NCI-H226 (cell line): ENCODE measurements around the gene BTBD2.
A peak's percentile ranks its signal among the peaks of the same experiment; 100 is the strongest.
"Not testable (repeated sequence)": the region's sequence is repeated elsewhere in the genome, so short reads cannot be mapped to it uniquely, and the experiment has no call there.

Experiments used
- DNase-seq: peaks from one replicate; pipeline ENCODE4 v3.0.0-alpha.2; 2015

Gene BTBD2

DNA sequence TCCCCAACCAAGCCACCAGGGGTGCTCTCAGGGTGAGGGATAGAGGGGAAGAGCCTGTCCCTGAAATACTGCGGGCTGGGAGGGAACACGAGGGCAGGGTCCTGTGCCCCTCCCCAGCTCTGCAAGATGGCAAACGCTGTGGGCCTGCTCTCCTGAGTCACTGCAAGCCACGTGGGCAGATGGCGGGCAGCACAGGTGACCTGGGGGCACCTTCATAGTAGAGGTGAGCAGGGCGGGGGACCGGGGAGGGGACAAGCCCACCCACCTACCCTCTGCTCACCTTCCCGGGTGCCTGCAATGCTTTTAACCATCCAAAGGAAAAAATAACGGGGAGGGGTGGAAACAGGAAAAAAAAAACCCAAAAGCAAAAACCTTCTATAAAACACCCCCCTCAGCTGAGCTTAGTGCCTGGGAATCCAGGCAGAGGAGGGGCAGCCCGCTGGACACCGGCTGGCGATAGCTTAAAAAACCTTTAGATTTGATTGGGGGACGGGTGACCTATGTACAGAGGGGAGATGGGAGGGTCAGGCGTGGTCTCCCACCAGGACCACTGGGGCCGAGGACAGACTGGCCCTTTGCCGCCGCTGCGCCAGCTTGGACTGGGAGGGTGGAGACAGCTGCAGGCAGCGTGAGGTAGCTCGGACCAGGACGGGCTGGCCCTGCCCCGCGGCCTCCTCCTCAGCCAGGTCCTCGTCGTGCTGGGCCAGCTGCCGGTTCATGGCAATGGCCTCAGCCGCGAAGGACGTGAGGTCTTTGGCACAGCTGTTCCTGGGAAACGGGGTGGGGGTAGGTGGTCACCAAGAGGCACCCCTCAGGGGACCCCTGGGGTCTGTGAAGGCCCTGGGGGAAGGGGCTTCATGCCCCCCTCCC lies 23.8 kb upstream of the BTBD2 start:
- no peak for DNase-seq

DNA sequence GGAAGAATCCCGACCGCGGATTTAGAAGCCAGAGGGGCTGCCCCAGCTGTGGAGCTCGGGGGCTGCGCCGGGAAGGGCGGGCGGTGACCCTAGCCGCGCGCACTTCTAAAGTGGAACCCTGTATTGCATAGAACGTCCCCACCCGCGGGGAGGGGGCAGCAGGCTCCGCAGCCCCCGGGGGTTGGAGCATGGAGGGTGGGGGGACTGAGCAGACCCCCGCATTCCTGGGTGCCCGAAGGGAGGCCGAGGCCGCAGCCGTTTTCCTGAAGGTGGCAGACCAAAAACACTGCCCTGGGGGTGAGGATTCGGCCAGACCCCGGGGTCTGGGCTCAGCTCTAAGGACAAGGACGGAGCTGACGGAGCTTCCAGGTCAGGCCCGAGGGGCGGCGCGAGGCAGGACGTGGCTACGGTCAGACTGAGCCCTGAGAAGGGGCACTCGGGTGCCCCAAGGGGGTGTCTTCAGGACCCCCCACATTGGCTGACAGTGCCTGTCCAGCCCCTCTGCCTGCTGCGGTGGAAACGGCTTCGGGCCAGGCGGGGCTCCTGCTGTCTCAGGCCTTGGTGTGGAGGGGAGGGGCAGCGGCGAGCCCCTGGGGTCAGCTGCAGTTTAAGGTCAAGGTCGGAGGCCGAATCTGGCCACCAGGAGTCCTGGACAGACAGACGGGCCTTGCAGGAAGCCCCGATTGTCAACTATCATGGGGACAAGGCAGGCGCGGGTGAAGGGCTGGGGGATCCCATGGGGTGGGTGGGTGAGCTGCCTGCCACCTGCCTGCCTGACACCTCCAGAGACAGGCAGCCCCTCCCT lies 23.0 kb upstream of the BTBD2 start:
- DNase-seq: no peak

DNA sequence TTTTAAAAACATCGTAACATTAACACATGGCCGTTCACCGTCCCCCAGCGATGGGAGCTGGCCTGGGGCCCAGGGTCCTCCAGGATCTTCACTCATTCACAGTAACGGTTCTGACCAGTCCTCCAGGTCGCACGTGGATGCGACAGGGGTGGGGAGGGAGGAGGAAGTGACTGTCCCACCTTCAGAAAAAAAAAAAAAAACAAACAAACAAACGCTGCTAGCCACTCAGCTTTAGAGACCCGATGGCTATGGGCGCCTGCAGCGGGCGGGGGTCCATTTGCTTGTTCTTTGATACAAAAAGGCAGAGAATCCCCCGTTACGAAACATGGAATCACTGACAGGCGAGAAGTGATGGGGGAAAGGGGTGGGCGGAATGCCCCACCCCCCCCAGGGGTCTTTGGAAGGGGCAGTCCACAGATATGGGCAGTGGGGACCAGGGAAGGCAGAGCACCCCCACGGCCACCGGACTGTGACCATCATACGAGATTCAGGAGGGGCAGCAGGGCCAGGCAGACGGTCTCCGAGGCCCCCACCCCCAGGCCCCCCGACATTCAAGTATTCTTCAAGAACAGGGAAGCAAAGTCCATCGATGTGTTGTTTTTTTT lies 22.2 kb upstream of the BTBD2 start:
- DNase-seq: no peak

DNA sequence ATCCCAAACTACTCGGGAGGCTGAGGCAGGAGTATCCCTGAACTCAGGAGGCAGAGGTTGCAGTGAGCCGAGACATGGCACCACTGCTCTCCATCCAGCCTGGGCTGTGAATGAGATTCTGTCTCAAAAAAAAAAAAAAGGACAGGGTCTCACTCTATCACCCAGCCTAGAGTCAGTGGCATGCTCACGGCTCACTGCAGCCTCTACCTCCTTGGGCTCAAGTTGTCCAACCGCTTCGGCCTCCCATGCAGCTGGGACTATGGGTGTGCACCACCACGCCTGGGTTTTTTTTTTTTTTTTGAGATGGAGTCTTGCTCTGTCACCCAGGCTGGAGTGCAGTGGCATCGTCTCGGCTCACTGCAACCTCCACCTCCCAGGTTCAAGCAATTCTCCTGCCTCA lies 20.9 kb upstream of the BTBD2 start:
- DNase-seq: no peak

DNA sequence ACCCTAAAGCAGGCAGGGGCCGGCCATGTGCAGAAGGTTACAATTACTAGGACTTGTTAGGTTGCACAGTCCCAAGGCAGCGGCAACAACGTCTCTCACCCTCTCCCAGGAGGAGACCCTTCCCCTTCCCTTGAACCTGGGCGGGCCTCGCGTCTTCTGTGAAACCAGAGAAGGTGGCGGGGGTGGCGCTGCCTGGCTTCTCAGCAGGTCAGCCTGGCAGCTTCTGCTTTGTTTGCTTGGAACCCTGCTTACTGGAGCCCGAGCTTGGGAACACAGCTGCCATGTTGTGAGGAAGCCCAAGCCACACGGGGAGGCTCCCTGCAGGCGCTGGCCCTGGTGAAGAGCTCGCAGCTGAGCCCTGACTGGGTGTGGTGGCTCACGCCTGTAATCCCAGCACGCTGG lies 20.1 kb upstream of the BTBD2 start:
- DNase-seq: no peak

DNA sequence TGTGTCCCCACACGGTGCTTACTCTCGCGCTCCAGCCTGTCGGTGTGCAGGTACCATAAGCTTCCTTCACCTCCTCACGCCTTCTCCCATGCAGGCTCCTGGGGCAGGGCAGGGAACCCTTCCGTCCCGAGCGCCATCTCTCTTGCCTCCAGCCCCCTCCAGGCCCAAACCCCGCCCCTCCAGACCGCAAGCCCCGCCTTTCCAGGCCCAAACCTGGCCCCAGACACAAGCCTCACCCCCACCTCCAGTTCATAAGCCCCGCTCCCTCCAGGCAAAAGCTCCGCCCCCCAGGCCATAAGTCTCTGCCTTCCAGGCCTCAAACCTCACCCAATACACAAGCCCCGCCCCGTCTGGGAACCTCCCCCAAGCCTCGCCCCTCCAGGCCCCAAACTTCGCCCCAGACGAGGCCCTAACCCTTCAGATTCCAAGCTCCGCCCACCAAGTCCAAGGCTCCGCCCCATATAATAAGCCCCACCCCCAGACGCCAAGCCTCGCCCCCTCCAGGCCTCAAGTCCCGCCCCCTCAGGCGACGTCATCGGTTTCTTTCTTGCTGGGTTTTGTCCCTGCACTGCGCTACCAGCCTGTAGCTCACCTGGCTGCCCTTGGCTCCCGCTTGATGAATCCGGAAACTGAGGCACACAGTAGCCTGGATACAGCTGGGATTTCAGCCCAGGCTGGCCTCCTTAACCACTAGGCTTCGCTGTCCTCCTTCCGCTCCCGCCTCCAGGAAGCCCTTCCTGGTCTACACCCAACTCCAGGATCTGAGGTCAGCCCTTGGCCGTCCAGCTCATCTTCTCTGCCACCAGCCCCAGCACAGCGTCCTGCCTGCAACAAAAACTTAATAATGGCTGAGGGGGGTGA lies 19.4 kb upstream of the BTBD2 start:
- no peak for DNase-seq

DNA sequence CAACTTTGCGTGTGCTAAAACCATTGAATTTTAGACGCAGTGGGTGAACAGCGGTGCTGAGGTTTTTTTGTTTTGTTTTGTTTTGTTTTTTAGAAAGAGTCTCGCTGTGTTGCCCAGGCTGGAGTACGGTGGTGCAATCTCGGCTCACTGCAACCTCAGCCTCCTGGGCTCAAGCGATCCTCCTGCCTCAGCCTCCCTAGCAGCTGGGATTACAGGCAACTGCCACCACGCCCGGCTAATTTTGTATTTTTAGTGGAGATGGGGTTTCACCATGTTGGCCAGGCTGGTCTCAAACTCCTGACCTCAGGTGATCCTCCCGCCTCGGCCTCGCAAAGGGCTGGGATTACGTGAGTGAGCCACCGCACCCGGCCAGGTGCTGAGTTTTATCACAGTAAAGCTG lies 18.7 kb upstream of the BTBD2 start:
- not testable (repeated sequence) for DNase-seq

DNA sequence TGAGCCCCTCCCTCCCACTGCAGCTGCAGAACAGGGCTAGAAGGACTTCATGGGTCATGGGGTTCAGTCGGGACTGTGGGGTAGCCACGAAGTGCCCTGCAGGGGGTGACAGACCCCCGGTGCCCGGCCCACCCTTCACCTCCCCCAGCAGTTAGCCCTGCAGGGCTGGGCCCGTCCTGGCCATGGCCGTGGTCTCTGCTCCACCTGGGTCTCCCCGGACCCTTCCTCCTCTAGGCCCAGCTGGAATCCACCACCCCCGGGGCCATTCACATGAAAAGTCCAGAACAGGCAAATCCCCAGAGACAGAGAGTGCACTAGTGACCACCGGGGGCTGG lies 18.3 kb upstream of the BTBD2 start:
- DNase-seq: no peak

DNA sequence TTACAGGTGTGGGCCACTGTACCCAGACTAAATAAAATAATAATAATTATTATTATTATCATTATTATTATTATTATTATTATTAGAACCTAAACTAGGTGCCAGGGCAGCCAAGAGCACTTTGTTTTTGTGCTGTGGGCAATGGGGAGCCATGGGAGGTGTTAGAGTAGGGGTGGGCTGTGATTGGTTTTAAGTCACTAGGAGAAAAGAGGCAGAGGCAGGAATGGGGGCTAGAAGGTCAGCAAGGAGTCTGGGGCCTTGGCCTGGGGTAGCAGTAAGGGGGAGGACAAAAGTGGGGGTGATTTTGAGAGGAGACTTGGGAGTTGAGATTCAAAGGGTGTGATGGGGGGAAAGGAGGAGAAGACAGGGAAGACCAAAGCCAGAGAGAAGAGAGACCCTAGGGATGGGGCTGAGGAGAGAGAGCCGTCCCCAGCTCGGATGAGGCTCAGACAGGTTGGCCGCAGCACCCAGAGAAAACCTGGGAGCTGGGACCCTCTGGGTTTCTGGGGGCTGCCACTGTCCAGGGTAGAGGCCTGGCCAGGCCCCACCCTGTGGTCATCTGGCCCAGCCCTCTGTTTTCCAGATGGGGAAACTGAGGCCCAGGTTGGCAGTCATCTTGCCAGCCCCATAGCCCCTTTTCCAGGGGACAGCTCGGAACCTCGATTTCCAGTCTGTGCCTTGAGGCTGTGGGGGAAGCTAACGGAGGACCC lies 17.8 kb upstream of the BTBD2 start:
- no peak for DNase-seq

DNA sequence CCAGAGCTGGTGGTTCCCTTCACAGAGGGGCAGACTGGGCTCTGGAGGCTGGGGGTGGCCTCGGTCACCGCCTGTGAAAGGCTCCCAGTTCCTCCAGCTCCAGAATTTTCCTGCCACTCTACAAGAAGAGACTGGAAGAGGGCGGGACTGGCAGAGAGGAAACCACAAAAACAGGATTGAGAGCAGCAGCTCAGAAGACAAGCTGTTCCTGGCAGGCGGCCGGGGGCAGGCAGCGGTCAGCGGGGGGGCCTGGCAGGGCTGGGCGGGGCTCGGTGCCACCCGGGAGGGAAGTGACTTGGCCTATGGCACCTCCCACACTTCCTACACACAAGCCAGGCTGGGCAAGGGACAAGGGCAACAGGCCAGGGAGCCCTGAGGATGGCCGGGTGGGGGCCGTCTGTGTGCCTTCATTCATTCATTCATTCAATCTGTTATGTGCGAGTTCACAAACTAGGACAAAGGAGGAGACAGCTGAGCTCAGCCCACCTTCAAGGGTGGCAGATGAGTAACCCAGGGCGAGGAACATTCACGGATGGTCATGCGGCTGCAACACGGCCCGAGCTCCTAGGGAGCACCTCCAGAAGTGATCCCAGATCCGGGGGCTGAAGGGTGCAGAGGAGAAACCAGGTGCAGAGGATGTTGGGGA lies 16.9 kb upstream of the BTBD2 start:
- peak; percentile 84 for DNase-seq

DNA sequence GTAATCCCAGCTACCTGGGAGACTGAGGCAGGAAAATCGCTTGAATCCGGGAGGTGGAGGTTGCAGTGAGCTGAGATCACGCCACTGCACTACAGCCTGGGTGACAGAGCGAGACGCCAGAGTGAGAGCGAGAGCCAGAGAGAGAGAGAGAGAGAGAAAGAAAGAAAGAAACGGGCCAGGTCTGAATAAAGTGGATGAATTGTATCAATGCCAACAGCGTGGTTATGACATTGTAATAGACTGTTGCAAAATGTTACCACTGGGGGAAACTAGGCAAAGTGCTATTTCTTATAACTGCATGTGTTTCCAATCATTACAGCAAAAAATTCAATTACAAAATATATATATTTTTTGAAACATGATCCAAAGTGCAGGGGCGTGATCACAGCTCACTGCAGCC lies 11.8 kb upstream of the BTBD2 start:
- DNase-seq: no peak

DNA sequence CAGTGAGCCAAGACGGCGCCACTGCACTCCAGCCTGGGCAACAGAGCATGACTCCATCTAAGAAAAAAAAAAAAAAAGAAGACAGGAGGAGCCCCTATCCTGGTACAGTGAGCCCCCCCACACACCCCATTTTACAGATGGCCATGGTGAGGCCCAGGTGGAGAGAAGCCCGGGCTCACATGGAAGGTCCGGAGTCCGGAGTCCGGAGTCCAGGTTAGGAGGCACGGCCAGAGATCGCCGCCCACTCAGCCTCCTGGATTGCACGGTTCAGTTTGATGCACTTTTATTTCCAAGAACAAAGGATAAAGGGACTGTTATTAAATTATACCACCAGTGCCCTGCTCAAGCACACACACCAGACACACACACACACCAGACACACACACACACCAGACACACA lies 11.3 kb upstream of the BTBD2 start:
- no peak for DNase-seq

DNA sequence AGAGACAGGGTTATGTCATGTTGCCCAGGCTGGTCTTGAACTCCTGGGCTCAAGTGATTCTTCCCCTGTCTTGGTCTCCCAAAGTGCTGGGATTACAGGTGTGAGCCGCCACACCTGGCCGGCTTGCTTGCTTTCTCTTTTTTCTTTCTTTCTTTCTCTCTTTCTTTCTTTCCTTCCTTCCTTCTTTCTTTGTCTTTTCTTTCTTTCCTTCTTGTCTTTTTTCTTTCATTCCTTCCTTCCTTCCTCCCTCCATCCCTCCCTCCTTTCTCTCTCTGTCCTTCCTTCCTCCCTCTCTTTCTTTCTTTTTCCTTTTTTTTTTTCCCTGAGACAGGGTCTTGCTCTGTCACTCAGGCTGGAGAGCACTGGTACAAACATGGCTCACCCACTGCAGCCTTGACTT lies 6.8 kb upstream of the BTBD2 start:
- no peak for DNase-seq

DNA sequence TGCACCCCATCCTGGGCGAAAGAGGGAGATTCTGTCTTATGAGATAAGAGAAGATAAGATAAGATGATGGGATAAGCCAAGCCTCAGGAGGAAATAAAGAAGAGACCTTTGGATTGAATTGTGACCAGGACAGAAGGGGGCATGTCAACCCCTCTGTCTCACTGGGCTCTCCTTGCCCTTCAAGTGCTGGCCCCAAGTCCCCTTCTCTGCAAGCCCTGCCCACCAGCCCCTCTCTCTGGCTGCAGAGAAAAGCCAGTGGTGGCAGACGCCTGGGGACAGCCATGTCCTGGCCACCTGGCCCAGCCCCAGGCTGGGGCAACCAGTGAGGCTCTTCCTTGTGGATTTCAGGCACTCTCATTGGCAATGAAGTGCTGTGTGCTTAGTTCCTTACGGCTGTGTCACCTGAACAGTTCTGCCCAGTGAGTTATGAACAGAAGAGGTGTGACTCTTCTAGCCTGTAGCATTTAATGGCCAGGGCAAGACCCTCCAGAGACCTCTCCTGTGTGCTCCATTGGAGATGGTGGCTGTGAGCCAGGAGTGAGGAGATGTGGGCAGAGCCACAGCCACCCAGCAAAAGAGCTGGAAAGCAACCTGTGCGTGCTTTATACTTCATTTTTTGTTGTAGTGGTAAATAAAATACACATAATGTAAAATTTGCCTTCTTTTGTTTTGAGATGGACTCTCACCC lies 6.1 kb upstream of the BTBD2 start:
- no peak for DNase-seq

DNA sequence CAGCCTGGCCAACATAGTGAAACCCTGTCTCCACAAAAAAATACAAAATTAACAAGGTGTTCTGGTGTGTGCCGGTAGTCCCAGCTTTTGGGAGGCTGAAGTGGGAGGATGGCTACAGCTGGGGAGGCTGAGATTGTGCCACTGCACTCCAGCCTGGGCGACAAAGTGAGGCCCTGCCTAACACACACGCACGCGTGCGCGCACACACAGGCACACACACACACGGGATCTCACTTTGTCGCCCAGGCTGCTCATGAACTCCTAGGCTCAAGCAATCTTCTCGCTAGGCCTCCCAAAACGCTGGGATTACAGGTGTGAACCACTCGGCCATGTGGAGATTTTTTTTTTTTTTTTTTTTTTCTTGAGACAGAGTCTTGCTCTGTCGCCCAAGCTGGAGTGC lies 3.2 kb upstream of the BTBD2 start:
- DNase-seq: no peak

DNA sequence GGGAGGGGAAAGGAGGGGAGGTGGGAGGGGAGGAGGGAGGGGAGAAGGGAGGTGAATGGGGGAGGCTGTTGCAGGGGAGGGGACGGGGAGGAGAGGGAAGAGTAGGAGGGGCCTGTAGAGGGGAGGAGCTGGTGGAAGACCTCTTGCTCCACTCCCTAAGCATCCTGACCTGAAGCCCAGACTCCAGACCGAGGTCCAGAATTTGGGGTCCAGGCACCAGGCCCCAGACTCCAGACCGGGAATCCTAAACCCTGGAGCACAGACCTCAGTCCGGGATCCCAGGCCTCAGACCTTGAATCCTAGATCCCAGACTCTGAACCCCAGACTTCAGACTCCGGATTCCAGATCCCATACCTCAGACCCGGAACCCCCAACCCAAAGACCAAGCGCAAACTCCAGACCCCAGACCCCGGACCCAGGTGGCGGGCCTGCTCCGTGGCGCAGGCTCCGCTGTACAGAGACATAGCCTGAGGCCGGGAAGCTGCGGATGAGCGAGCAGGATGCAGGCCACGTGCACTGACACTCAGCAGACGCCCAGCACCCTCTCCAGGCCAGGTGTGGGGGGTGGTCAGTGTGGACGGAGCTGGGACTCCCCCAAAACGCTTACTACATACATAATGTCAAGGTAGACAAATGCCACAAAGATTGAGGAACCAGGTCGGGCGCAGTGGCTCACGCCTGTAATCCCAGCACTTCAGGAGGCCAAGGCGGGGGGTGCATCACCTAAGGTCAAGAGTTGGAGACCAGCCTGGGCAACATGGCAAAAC lies 710 bp upstream of the BTBD2 start:
- DNase-seq: peak; percentile 53

DNA sequence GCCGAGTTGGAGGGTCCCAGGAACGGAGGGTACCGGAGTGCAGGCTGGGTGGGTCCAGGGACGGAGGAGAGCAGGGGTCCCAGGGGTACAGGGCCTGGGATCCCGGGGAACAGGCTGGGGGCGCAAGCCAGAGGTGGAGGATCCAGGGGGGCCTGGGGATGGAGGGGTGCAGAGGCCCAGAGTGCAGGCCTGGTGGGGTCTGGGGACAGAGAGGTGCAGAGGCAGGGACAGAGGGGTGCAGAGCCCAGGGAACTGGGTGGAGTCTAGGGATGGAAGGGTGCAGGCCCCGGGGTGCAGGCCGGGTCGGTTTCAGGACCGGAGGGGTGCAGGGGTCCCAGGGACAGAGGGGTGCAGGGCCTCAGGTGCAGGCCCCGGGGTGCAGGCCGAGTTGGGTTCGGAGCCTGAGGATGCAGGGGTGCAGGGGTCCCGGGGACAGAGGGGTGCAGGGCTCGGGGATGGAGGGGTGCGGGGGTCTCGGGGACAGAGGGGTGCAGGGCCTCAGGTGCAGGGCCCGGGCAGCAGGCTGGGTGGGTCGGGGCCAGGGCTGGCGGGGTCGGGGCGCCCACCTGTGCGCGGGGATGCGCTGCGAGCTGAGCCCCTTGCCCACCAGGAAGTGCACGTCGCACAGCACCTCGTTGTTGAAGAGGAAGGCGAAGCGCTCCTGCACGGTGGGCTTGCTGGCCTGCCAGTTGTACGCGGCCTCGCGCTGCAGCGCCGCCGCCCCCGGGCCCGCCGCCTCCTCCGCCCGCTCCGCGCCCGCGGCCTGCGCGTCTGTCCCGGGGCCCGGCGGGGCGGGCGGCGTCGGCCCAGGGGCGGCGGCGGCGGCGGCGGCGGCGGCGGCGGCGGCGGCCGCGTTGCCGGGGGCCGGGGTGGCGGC lies 545 bp downstream of the BTBD2 start:
- DNase-seq: no peak

DNA sequence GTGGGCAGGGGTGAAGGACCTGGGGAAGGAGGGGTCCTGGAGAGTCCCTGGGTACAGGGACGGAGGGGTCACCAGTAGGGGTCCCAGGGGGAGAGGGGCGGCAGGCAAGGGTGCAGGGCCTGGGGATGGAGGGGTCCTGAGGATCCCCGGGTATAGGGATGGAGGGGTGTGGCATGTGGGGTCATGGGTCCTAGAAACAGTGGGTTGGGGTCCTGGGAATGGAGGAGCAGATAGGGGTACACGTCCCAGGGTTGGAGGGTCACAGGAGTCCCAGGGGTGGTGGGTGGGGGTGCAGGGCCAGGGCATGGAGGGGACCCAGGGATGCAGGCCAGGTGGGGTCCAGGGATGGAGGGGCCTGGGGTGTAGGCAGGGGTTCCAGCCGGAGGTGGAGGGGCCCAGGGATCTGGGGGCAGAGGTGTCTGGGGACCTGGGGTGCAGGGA lies 1.4 kb downstream of the BTBD2 start:
- DNase-seq: no peak

DNA sequence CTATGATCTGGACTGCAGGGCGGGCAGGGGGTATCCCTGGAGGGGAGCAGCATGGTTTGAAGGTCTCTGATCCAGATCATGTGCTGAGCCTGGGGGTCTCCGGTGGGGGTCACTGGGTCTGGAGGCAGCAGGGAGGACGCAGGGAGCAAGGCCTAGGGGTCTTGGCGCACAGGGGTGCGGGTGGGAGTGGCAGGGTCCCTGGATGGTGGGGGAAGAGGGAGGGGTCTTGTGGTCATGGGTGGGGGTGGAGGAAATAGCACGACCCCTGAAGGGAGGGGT lies 1.9 kb downstream of the BTBD2 start:
- no peak for DNase-seq
